Activated CD4-positive, alpha-beta T cell treated with anti-CD3 and anti-CD28 coated beads for 1 hour (primary cell): ENCODE measurements around the gene LMX1A.

ENCODE experiments used
- DNase-seq: peaks from one replicate; pipeline ENCODE4 v3.0.0-alpha.2; 2020

The LMX1A gene

DNA sequence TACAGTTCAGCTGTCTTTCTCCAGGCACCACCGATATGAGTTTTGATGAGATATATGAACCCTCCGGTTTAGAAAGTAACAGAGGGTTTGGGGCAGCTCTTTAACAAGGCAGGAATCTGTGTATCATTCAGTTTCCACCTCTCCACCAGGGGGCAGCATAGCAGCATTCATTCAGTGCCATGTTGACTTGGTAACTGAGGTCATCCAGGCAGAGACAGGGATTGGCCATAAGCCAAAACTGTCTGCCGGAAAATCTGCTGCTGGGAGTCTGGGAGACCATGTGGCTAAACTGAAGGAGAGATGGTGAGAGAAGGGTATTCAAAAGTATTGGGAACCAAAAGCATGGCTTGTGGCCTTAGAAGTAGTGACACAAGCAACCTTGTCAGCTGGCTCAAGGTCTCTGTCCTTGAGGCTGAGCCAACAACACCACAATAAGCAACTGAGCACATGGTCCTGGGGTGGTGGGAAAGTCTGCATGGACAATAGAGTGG, 98.5 kb downstream of the LMX1A start:
- DNase-seq: no peak

DNA sequence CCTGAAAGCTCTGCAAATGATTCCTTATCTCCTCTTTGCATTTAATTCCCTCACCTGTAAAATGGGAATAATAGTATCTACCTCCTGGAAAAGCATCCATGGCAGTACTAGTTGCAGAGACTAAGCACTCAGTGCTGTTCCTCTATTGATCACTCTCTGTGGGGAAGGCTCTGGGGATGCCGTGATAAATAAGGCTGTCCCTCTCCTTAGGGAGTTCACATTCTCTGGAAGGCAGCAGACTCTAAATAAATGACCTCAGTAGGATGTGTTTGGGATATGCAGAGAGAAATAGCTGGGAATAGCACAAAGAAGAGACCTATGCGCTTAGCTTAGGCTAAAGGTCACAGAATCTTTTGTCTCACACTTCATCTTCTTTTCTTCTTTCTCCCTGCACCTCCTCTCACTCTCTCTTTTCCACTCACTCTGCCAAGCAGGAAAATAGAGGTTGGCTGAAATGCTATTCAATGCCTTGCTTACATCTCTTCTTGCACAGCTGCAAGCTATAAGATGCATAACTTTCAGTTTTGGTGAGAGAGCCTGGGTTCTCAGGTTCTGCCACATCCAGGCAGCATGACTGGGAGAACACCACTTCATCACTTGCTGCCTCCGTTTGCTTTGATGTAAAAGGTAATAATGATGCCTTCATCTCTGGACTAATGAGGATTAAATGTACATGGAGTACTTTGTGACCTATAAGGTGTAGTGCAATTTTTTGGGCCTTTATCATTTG, 101.5 kb downstream of the LMX1A start:
- no peak for DNase-seq

DNA sequence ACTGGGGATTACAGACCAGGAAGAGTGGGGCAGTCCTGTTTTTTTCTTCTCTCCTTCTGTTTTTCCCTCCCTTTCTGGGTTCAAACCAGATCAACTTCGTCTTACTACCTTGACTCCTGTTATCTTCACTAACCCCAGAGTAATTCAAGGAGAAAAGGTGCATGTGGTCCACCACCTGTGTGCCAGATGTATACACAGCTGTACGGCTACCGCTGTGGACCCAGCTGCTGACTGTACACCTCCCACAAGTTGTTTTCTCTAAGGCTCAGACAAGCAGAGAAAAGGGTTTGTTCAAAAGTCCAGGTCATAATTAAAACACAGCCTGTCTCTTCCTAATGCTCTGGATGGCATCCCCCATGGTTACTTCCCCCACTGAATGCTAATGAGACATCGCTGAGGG, 102.1 kb downstream of the LMX1A start:
- DNase-seq: no peak

DNA sequence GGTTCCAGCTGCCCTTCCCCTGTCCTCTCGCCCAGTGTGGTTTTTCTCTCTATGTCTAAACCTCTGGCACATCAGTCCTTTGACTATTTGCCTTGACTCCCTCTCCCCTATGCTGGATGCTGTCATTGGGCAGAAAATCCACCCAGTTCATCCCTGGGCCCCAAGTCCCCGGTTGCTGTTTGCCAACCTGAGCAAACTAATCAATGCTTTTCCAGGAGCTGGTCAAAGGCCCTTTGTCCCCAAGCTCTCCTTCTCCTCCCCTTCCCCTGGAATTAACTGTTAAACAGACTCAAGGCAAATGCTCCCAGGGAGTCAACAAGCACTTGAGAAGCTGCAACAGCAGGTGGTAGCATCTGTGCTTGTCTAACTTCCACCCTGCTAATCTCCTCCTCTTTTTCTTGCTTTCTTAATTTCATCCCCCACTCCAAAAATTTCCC, 102.7 kb downstream of the LMX1A start:
- no peak for DNase-seq

DNA sequence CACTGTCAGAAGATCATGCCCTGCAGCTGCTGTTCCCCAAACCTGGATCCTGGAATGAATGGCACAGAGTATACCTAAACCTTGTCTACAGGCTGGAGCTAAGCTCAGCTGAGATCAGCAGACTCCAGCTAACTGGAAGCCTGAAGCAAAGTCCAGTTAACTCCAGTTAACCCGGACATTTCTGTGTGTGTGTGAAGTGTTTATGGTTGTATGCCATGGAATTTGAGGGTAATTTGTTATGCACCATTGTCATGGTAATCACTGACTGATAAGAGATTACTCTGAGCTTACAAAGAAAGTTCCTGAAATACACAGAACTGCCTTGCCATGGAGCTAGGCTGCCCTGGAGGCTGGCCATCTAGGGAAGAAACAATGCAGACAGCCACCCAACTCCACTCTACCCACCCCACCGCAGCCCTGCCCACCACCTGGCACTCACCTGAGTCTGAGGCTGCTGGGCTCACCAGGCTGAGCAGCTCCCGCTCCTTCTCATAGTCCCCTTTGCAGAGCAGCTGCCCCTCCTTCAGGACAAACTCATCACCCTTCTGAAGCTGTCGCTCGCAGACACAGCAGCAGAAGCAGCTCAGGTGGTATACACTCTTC, 107.4 kb downstream of the LMX1A start:
- DNase-seq: no peak

DNA sequence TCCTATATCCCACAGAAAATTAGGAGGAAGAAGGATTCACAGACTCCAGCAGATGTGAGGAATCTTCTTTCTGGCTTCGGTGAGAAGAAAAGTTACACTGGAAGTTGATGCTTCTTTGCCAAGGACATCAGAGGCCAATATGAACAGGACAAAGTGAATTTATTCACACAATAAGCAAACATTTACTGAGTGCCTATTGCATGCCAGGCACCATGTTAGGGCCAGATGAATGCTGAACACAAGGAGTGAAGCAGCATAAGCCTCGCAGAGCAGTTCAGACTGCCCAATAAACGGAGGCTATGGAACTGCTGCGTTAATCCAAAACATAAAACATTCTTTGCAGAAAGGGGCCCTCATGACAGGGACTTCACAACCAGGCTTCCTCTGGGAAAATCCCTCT, 114.6 kb downstream of the LMX1A start:
- DNase-seq: no peak

DNA sequence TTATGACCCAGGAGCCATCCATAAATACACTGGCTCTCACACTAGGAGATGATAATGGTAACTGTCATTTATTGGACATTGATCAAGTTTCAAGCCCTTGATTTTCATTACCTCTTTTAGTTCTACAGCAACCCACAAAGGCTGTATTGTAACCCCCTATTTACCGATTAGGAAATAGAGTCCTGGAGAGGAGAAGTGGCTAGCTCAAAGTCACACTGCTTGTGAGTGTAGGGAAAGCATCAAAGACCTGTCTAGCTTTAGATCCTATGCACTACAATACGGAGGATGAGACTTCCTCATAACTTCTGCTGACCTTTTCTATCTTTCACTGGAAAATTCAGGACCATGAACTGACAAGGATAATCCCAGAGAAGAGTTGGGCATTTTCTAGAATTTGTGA, 115.2 kb downstream of the LMX1A start:
- DNase-seq: no peak

DNA sequence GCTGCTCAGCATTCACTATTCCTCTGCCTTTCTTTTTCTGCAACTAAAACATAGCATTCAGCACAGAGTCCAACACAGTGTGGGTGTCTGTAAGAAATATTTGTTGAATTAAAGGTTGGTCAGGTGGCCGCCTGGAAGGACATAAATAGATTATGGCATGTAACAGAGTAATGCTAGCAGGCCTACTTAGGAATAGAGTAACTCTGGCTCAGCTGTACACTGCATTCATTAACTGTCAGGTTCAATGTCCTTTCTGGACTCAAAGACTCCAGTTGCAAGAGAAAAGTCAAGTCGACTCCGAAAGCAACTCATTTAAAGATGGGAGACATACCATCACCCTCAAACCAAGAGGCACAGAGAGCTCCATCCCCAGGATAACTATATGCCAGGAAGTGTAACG, 116.0 kb downstream of the LMX1A start:
- DNase-seq: no peak

DNA sequence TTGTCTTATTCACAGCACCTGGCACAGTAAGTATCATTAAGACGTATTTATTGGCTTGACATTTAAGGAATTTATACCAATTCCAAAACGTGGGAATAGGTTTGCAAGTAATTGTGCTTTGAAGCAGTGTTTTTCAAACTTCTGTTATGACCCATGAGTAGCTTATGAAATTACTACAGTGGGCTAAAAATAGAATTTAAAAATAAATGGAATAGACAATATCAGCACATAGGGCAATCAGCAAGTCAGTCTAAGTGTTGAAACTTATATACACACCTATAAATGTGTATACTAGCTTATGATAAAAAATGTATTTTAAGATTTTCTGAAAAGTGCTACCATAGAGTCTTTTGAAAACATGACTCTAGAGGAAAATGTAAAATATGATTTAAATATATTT, 116.6 kb downstream of the LMX1A start:
- no peak for DNase-seq

DNA sequence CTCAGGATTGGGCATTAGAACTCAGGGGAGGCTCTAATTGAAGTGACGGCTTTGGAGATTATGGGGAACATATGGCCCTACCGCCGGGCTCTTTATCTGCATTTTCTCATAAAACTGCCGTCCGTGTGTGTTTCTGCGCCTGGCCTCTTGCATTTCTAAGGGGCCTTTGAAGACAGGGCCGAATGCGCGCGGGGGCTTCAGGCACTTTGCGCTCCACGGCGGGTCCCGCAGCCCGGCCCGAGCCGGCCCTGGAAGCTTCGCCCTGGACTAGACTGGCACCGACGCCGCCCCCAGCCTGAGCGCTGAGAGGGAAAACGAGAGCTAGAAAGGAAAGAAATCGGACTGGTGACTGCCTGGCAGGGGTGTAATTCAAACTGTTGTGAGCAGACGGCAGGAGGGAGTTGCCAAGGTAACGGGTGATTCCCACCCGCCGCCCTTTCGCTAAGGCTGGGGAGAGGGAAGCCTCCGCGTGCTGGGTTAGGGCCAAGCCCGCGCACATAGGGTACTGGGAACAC, 120.7 kb downstream of the LMX1A start:
- DNase-seq: no peak

DNA sequence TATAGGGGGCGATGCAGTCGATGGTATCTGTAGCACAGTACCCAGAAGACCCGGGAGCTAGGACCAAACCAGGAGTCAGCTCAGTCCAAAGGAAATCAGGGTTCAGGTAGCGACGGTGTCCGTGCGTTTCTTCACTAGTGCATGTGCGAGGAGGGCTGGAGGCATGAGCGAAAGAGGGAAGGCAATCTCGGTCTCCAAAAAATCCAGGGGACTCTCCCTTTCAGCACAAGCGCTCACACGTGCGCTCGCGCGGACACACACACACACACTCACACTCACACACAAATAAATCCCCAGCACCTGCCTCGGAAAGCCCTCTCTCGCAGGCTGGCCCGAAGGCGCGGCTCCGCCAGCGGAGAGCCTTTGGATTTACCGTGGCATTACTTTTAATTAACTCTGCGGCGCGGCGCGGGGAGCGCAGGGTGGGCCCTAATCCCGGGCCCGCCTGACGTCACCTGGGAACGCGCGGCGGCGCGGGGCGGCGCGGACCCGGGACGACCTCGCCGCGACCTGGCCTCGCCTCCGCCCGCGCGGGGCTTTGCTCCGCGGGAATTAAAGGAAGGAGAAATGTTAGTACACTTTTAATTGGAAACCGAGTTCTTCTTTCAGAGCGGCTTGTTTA, 121.2 kb downstream of the LMX1A start:
- no peak for DNase-seq

DNA sequence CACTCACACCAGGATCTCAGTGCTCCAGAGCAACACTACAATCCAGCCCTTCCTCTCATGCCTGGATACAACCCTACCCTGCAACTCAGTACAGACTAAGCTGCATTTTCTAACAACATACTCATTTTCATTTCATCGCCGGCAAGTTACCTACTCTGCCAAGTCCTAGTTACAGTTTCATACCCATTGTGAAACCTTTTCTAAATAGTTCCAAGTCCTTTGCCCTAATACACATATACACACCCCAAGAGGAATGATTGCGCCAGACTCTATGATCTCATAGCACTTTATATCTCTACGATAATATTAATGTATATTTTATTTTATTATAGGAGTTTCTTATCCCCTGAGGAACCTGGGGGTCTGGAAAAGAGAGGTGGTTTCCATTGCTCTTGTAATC, 122.4 kb downstream of the LMX1A start:
- DNase-seq: no peak

DNA sequence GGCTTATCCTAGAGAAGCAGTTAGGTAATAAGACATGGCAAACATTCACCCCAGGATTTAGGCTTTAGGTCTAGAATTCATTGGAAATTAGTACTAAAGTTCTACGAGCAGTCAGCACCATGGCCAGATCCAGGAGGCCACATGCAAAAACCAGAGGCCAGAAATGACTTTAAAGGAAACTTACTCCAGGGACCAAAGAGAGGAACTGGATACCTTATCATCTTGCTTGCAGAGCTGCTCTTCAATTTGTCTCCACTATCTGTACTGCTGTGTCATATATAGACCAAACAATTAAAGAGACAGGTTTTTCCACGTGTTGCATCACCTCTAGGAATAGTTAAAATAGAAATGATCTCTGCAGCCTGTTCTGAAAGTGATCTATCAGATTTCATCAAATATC, 127.8 kb downstream of the LMX1A start:
- no peak for DNase-seq

DNA sequence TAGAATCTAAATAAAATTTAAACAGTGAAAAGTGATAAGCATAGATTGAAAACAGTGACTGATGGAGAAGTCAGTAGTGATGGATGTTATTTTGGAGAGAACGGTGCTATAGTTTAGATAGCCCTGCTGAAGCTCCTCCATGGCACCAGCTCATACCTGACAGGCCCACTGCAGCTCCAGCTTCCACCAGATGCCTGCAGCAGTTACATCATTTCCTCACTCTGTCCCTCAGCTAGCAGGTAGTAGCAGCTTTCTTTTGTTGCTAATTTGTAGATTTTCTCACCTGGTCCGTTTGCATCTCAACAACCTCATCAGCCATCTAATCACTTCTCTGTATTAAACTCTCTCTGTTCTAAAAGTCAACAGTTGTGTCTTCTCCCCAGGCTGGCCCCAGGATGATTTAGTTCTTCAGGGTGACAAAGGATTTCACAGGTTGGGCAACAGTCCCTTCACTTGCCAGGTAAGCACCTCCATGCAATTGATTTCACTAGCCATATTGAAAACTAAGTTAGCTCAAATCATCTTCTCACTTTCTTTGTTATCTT, 128.3 kb downstream of the LMX1A start:
- DNase-seq: no peak

DNA sequence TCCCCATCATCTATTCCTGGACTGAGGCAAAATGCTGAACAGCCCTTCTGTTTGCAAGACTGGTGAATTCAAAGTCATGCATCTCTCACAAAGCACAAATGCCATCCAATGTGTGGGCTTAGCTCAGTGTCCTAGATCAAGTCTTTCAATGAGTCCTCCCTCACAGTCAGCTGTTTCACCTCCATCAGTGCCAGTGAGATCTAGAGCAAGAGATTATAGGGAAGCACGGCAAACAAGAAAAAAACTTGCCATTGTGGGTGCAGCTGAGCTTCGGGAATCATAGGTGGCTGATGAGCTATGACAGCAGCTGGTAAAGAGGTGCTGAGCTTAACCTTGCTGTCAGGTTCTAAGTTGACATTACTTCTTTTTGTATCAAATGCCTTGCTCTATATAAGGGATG, 130.2 kb downstream of the LMX1A start:
- no peak for DNase-seq

DNA sequence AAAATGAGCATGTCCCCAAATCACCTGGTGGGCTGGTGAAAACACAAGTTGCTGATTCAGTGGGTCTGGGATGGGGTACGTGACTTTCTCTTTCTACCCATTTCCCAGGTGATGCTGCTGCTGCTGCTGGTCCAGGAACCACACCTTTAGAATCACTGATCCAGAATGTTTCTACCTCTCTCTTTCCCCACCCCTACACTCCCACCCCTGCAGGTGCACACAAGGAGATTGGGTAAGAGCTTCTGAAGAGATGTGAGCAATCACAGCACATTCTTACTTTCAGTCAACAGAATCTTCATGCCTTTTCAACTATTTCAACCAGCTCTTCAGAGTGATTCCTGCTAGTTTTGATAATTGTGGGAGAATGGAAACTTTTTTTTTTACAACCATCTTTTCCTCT, 130.9 kb downstream of the LMX1A start:
- DNase-seq: no peak

DNA sequence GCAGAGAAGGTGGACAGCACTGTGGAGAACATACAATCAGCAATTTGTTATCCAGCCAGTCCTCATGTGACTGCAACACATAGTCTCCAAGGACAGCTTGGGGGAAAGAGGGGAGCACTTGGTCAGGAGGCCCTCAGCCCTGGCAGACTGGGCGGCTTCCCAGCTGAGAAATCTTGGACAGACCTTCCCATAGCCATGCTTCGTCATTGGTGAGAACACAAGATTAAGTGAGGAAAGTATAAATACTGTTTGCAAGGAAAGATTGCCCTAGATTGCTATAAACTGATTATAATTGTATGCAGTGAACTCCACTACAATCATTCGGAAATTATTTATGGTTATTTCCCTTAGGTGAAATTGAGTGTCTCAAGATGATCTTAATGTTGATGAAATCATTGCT, 131.5 kb downstream of the LMX1A start:
- no peak for DNase-seq

DNA sequence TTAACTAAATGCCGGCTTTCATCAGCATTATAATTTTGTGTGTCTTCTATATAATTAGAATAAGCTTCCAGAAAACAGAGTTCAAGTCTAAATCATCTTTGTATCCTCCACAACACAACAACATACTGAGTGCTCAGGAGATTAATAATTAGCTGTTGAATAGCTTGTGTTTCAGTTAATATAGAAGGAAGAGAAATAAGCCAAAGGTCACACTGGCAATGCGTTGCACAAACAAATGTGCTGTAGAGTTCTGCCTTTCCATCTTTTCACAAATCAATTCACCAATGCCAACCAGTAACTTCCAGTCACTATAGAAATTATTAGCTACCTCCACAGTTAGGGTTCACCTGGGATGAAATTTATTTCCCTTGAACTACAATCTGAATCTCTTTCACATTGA, 132.0 kb downstream of the LMX1A start:
- no peak for DNase-seq

DNA sequence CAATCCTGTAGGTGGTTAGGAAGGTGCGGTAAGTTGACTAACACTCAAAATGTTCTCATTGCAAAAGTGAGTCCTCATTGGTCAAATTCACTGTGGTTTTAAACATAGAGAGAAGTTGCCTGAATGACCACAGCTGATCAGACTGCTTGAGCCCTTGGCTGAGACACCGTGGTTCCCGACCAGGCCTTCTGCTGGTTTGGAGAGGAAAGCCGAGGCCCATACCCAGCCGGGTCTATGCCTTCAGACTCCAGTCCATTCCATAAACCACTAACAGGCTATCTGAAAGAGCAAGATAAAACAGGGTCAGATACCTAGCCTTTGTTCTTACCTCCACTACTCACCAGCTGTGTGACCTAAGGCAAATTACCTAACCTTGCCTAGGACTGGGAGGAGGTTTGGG, 133.9 kb downstream of the LMX1A start:
- no peak for DNase-seq

DNA sequence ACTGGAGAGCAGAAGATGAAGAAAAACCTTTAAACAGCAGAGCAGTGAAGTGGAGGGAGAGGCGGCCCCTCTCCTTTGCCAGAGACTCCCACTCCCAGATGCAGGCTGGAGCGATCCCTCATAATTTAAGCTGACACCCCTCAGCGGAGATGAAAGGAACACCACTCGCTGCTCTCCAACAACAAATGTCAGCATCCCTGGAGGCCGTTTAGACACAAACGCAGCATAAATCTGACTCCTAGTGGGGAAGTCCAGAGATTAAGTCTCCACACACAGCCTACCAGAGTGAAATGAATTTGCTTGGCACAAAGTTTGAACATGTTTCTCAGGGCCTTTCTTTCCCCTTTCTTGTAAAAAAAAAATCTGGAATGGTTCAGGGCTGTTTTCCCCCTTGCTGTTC, 137.8 kb downstream of the LMX1A start:
- DNase-seq: no peak

DNA sequence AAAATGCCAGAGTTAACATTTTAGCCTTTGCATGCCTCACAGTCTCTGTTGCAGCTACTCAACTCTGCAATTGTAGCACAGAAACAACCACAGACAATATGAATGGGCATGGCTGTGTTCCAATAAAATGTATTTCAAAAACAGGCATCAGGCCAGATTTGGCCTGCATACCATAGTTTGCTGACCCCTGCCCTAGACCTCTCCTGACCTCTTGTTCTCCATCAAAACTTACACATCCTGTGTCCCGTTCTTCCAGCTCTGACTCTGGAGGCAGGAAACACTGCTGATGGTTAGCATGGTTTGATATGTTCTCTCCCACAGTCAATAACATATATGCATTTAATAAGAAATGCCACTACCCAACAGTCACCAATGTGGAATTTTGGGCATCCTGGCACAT, 138.6 kb downstream of the LMX1A start:
- DNase-seq: no peak

DNA sequence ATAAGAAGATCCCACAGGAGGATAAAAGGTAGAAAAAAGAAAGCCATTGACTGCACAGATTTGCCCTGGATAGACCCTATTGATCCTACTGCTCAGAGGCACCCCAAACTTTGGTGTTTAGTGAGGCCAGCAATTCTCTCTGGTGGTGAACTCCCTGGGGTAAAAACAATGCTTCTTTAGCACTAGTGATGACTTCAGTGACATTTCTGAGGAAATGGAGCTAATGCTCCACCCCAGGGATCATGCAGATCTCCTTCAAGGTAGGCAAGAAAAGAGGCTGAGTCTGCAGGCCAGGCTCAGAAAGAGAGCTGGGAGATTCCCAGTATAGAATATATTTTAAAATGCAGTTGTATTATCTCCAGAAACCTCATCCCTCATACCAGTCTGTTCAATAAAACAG, 140.3 kb downstream of the LMX1A start:
- no peak for DNase-seq

DNA sequence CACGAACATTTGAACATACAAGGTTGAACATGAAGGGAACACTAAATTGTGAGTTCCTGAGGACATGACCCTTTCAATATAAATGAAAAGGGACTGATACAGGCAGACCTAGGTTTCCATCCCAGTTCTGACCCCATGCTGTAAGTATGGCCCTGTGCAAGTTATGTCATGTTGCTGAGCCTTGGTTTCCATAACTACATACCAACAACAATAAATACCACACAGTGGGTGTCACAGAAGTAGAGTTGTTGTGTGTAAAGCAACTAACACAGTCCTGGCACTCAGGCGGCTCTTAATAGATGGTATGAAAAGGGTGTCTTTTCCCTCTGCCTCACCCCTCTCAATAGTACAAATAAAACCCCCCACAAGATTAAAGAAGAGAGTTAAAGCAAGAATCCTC, 140.8 kb downstream of the LMX1A start:
- no peak for DNase-seq

DNA sequence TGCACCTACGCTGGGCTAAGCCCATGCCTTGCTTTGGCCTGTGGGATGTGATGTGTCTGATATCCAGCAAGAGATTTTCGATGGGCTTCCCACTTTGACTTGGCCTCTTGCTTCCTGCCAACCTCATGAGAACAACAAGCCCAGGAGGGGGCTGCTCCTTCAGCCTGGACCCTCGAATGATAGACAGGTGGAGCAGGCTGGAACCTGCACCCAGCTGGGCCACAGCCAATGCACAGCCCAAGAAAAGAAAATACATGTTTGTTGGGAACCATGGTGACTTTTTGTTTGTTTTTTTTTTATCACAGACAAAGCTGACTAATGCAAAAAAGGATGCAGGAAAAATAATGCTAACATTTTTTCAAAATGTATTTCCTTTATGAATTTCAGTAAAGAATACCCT, 144.3 kb downstream of the LMX1A start:
- DNase-seq: no peak
